Hepatocyte (in vitro differentiated cells): Measurements from ENCODE around the gene SLC5A1.

Source experiments
- EZH2phosphoT487 ChIP-seq: fragments of 200-600 bp; sonication (generic); IDR thresholded peaks from one replicate; pipeline ENCODE4 v1.6.1; 2018; ENCODE audit warnings: antibody characterized with exemption, mild to moderate bottlenecking, low read depth, moderate library complexity; ENCODE audit not compliant: unreplicated experiment, severe bottlenecking
- TF ChIP-seq, protein P1 (sequence below): fragments of 200-600 bp; sonication (generic); IDR thresholded peaks from 2 replicates; pipeline ENCODE4 v1.5.1; 2016; ENCODE audit warnings: antibody characterized with exemption, mild to moderate bottlenecking; ENCODE audit not compliant: poor library complexity

DNA sequence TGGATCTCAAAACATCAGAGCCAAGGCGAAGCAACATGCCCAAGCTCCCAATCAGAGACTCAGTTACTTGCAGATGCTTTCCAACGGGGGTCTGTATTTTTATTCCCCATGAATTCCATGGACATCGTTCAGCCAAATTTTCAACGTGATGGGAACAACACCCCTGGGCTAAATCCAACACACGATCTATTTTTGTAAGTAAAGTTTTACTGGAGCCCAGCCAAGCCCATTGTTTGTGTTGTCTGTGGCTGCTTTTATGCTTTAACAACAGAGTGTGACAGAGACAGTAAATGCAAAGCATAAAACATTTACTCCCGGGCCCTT, 33.7 kb downstream of the SLC5A1 start:
- TF ChIP-seq, protein P1, sequence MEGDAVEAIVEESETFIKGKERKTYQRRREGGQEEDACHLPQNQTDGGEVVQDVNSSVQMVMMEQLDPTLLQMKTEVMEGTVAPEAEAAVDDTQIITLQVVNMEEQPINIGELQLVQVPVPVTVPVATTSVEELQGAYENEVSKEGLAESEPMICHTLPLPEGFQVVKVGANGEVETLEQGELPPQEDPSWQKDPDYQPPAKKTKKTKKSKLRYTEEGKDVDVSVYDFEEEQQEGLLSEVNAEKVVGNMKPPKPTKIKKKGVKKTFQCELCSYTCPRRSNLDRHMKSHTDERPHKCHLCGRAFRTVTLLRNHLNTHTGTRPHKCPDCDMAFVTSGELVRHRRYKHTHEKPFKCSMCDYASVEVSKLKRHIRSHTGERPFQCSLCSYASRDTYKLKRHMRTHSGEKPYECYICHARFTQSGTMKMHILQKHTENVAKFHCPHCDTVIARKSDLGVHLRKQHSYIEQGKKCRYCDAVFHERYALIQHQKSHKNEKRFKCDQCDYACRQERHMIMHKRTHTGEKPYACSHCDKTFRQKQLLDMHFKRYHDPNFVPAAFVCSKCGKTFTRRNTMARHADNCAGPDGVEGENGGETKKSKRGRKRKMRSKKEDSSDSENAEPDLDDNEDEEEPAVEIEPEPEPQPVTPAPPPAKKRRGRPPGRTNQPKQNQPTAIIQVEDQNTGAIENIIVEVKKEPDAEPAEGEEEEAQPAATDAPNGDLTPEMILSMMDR: no peak
- no peak for TF ChIP-seq EZH2phosphoT487
